B cell (primary cell): ENCODE measurements around the gene MRPS6. TPM values are rescaled to one million over a fixed set of nuclear protein-coding genes. Genes with fewer than 3 reads are reported as not detected.

Experiments
- ATAC-seq: fragments of 200-7000 bp; cut with Tn5 transposase; one replicate; pipeline ENCODE4 v1.10.0; 2021; ENCODE audit warnings: low read depth, mild to moderate bottlenecking, moderate number of reproducible peaks, moderate library complexity
- CTCF ChIA-PET: fragments of 350-600 bp; sonication (Branson Sonifier 250); formaldehyde crosslinking; loops from one replicate; lab custom pipeline; 2021; ENCODE audit warnings: antibody characterized with exemption, inconsistent platforms; lab: Charles Lee
- POLR2A ChIA-PET: fragments of 350-600 bp; sonication (Branson Sonifier 250); formaldehyde crosslinking; loops from one replicate; lab custom pipeline; 2021; ENCODE audit warnings: antibody characterized with exemption; lab: Charles Lee
- DNase-seq: peaks from one replicate; pipeline ENCODE4 v3.0.0; 2013
- H2AFZ ChIP-seq: 2 replicates; pipeline ENCODE4 v1.6.1; 2012; ENCODE audit warnings: mild to moderate bottlenecking, low read depth, low read length; ENCODE audit not compliant: insufficient read depth, poor library complexity, severe bottlenecking
- H3K27ac ChIP-seq, 2 donors: 1 replicate in 1 of 2; 2 replicates in 1 of 2; pipeline ENCODE4 v1.5.1; 2012 to 2013; ENCODE audit warnings: low read length in 2 of 2, mild to moderate bottlenecking in 2 of 2, moderate library complexity in 1 of 2
- H3K27me3 ChIP-seq, 4 experiments: fragments of 200-600 bp in 1 of 4; sonication (generic) in 1 of 4; replicated peaks in 1 of 4; 1 replicate in 2 of 4; 2 replicates in 2 of 4; pipeline versions ENCODE4 v1.6.1 to v1.7.0; 2013 to 2016; ENCODE audit warnings: low read length in 3 of 4, mild to moderate bottlenecking in 2 of 4, mixed read lengths in 1 of 4, moderate library complexity in 1 of 4; ENCODE audit not compliant: insufficient read depth in 4 of 4, control insufficient read depth in 3 of 4; ENCODE audit errors: control extremely low read depth in 1 of 4
- H3K36me3 ChIP-seq, 2 experiments: replicated peaks in 1 of 2; 1 replicate in 1 of 2; 2 replicates in 1 of 2; pipeline versions ENCODE4 v1.6.1 to v1.7.1; 2013; ENCODE audit warnings: low read length in 1 of 2; ENCODE audit not compliant: insufficient read depth in 2 of 2, control insufficient read depth in 1 of 2; ENCODE audit errors: control extremely low read depth in 1 of 2, extremely low read depth in 1 of 2
- H3K4me1 ChIP-seq, 2 donors: fragments of 200-600 bp in 1 of 2; sonication (generic) in 1 of 2; 1 replicate in 1 of 2; 2 replicates in 1 of 2; pipeline versions ENCODE4 v1.5.1 to v1.6.1; 2013 to 2017; ENCODE audit warnings: low read length in 2 of 2; ENCODE audit not compliant: control insufficient read depth in 2 of 2, insufficient read depth in 2 of 2
- H3K4me2 ChIP-seq: replicated peaks from 2 replicates; pipeline ENCODE3; 2012; ENCODE audit warnings: mild to moderate bottlenecking, low read depth, low read length; ENCODE audit not compliant: poor library complexity, severe bottlenecking
- H3K4me3 ChIP-seq, 5 experiments: fragments of 200-600 bp in 1 of 5; sonication (generic) in 1 of 5; 1 replicate in 3 of 5; 2 replicates in 2 of 5; pipeline versions ENCODE4 v1.5.1 to v1.7.0; 2011 to 2016; ENCODE audit warnings: low read length in 4 of 5, mild to moderate bottlenecking in 4 of 5, low read depth in 2 of 5, control low read depth in 1 of 5, moderate library complexity in 1 of 5; ENCODE audit not compliant: insufficient read depth in 1 of 5; ENCODE audit errors: control extremely low read depth in 1 of 5, extremely low read depth in 1 of 5
- H3K79me2 ChIP-seq: fragments of 200-600 bp; sonication (generic); one replicate; pipeline ENCODE4 v1.6.0; 2016; ENCODE audit warnings: low read length; ENCODE audit not compliant: control insufficient read depth, insufficient read depth
- H3K9ac ChIP-seq: fragments of 200-600 bp; sonication (generic); 2 replicates; pipeline ENCODE4 v1.6.1; 2017; ENCODE audit warnings: mild to moderate bottlenecking, low read length, moderate library complexity
- H3K9me3 ChIP-seq, 3 donors: one replicate each; pipeline versions ENCODE4 v1.6.1 to v1.7.1; 2013; ENCODE audit warnings: low read length in 2 of 3; ENCODE audit not compliant: control insufficient read depth in 2 of 3, insufficient read depth in 1 of 3; ENCODE audit errors: control extremely low read depth in 1 of 3
- H4K20me1 ChIP-seq: 2 replicates; pipeline ENCODE4 v1.6.0; 2012; ENCODE audit warnings: mild to moderate bottlenecking, low read length; ENCODE audit not compliant: insufficient read depth, control insufficient read depth, poor library complexity, severe bottlenecking
- H3K27ac Mint-ChIP-seq: one replicate; pipeline ENCODE4 v1.8.0; 2021; ENCODE audit warnings: mixed read lengths
- H3K27me3 Mint-ChIP-seq: one replicate; pipeline ENCODE4 v1.8.0; 2021; ENCODE audit warnings: mixed read lengths
- H3K4me1 Mint-ChIP-seq: one replicate; pipeline ENCODE4 v1.8.0; 2021; ENCODE audit warnings: mixed read lengths
- H3K4me3 Mint-ChIP-seq: one replicate; pipeline ENCODE4 v1.8.0; 2021; ENCODE audit warnings: mixed read lengths
- H3K9me3 Mint-ChIP-seq: one replicate; pipeline ENCODE4 v1.8.0; 2022; ENCODE audit warnings: mixed read lengths; ENCODE audit not compliant: insufficient read depth
- EZH2 ChIP-seq: IDR thresholded peaks from 2 replicates; pipeline ENCODE4 v1.6.1; 2012; ENCODE audit warnings: borderline replicate concordance, low read depth, mild to moderate bottlenecking, moderate library complexity, low read length; ENCODE audit not compliant: insufficient read depth, poor library complexity, severe bottlenecking
- WGBS: methylation state at CpG from one replicate; pipeline ENCODE4 v1.1.5; 2013; ENCODE audit warnings: missing lambda C conversion rate; ENCODE audit not compliant: insufficient coverage; 5-methylcytosine and 5-hydroxymethylcytosine counted together
- intact Hi-C: fragments of 100-400 bp; cut with micrococcal nuclease; formaldehyde crosslinking; loops from one replicate; pipeline ENCODE4 v1.10.0; 2022
- polyA plus RNA-seq: library from polyadenylated mRNA; depleted of rRNA; stranded (reverse); fragments of >200 nt; gene quantifications from 2 replicates; pipeline ENCODE4 v1.2.3, GENCODE V29; 2012
- total RNA-seq, 2 donors: library from RNA; stranded (reverse); fragments of 120-200 nt in 1 of 2; gene quantifications; 1 replicate in 1 of 2; 2 replicates in 1 of 2; pipeline versions ENCODE4 v1.2.3 to v1.2.4, GENCODE V29; 2013 to 2022
- TF ChIP-seq, protein P1 (sequence below): fragments of 200-600 bp; IDR thresholded peaks from one replicate; pipeline ENCODE4 v1.8.0; 2022; ENCODE audit warnings: antibody characterized with exemption, mild to moderate bottlenecking

The MRPS6 gene
- total and polyA plus RNA-seq, 2 donors (not counting 1 experiment from before 2014, with no cell fraction given): 15.7 to 37.9 TPM

DNA sequence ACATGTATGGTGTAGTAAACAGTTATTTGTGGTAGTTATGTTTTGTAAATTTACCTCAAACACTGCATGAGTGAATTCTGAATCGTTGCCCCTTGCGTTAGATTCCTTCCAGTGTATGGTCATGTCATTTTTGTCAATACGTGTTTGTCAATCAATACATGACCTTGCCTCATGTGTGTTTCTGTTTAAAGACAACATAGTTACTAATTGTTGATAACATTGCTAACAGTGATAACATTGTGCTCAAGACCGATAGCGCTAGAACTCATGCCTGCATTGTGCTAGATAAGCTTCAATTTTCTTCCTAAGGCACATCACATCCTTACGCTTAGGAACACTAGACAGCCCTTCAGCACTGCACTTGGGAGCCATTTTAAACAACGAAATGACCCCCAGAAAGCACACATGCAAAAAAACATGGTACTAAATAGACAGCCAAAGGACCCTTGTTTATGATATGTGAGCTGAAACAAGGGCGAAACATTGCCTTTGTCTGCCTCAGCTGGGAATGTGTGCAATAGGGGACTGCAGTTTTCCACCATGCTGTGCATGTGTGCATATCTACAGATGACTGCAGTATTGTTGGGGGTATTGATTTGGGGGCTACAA, 37.3 kb downstream of the MRPS6 start:
- WGBS: 100% methylated on average over 6 of the region's 8 CpGs
- TF ChIP-seq, protein P1, sequence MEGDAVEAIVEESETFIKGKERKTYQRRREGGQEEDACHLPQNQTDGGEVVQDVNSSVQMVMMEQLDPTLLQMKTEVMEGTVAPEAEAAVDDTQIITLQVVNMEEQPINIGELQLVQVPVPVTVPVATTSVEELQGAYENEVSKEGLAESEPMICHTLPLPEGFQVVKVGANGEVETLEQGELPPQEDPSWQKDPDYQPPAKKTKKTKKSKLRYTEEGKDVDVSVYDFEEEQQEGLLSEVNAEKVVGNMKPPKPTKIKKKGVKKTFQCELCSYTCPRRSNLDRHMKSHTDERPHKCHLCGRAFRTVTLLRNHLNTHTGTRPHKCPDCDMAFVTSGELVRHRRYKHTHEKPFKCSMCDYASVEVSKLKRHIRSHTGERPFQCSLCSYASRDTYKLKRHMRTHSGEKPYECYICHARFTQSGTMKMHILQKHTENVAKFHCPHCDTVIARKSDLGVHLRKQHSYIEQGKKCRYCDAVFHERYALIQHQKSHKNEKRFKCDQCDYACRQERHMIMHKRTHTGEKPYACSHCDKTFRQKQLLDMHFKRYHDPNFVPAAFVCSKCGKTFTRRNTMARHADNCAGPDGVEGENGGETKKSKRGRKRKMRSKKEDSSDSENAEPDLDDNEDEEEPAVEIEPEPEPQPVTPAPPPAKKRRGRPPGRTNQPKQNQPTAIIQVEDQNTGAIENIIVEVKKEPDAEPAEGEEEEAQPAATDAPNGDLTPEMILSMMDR: no peak
- TF ChIP-seq EZH2: no peak
- Histone ChIP-seq H2AFZ (no peak overlapping the region), H3K27me3 (no peaks in the 10 kb centered on the region), H3K4me3 (no peak overlapping the region), H3K9ac (no peak overlapping the region), H3K4me1 (no peaks in the 10 kb centered on the region), H3K79me2 (peaks cover 26% of the 10 kb centered on the region), H3K36me3 (no peaks in the 10 kb centered on the region), H3K27ac (no peak overlapping the region), H4K20me1 (peaks cover 13% of the 10 kb centered on the region), H3K9me3 (no peaks in the 10 kb centered on the region), H3K4me2 (no peak overlapping the region)
- H3K27me3 Mint-ChIP-seq: no peaks in the 10 kb centered on the region
- H3K27ac Mint-ChIP-seq: no peak overlapping the region
- POLR2A ChIA-PET: interaction anchor here (0.5 to 0.7 kb wide), 2 partner anchors 91 to 1363 kb away, joined by 4 read pairs; no protein-coding TSS in a partner anchor
- intact Hi-C loops: no loop called here
- H3K4me1 Mint-ChIP-seq: peaks cover 28% of the 10 kb centered on the region
- CTCF ChIA-PET: interaction anchor here (0.5 to 1.3 kb wide), 3 partner anchors 24 to 237 kb away, joined by 3 to 5 read pairs (median 4); no protein-coding TSS in a partner anchor
- DNase-seq: no peak
- no peaks in the 10 kb centered on the region for H3K9me3 Mint-ChIP-seq
- ATAC-seq: no peak
- no peak overlapping the region for H3K4me3 Mint-ChIP-seq

DNA sequence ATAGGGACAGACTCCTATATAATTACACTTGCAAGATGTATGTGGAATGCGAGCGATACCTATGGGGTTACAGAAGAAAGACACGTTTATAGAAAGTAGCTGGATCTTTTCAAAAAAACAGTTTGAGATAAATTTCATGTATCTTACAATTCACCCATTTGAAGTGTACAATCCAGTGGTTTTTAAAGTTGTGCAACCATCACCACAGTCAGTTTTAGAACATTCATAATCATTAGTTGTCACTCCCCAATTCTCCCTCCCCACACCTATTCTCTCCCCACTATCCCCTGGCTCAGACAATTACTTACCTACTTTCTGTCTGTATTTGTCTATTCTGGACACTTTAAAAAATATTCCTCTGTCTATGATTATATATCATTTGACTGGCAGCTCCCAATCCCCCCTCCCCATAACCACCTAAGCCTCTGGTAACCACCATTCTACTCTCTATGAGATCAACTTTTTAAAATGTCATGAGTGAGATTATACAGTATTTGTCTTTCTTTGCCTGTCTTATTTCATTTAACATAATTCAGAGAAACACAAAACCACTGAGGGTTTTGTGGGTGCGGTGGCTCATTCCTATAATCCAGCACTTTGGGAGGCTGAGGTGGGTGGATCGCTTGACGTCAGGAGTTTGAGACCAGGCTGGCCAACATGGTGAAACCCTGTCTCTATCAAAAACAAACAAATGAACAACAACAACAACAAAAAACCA, 39.1 kb downstream of the MRPS6 start:
- no peak for TF ChIP-seq EZH2
- TF ChIP-seq, protein P1: no peak
- H3K9me3 ChIP-seq: no peaks in the 10 kb centered on the region
- intact Hi-C loops: no loop called here
- Mint-ChIP-seq H3K4me3 (no peak overlapping the region), H3K4me1 (peaks cover 32% of the 10 kb centered on the region), H3K27me3 (no peaks in the 10 kb centered on the region), H3K27ac (no peak overlapping the region), H3K9me3 (no peaks in the 10 kb centered on the region)
- peaks cover 40% of the 10 kb centered on the region for H3K79me2 ChIP-seq
- ATAC-seq (no peak), DNase-seq (no peak)
- H3K27me3 ChIP-seq: no peaks in the 10 kb centered on the region
- H3K4me1 ChIP-seq: no peaks in the 10 kb centered on the region
- peaks cover 20% of the 10 kb centered on the region for H4K20me1 ChIP-seq
- ChIA-PET POLR2A (no interaction called here), CTCF (interaction anchor here (0.8 kb wide), 1 partner anchor 189 kb away, joined by 3 read pairs; no protein-coding TSS in a partner anchor)
- H2AFZ ChIP-seq: no peak overlapping the region
- no peak overlapping the region for H3K9ac ChIP-seq
- H3K4me2 ChIP-seq: no peak overlapping the region
- no peak overlapping the region for H3K4me3 ChIP-seq
- no CpG with 5 or more reads among the region's 6 CpGs for WGBS
- H3K36me3 ChIP-seq: no peaks in the 10 kb centered on the region
- no peak overlapping the region for H3K27ac ChIP-seq
